Measurements from ENCODE around the gene MAPK8IP1. TPM values are rescaled to one million over a fixed set of nuclear protein-coding genes. Genes with fewer than 3 reads are reported as not detected.
A peak's percentile ranks its signal among the peaks of the same experiment; 100 is the strongest.

Gene MAPK8IP1
- total RNA-seq, 1 donor from 2014 or later: 3.7 TPM

DNA sequence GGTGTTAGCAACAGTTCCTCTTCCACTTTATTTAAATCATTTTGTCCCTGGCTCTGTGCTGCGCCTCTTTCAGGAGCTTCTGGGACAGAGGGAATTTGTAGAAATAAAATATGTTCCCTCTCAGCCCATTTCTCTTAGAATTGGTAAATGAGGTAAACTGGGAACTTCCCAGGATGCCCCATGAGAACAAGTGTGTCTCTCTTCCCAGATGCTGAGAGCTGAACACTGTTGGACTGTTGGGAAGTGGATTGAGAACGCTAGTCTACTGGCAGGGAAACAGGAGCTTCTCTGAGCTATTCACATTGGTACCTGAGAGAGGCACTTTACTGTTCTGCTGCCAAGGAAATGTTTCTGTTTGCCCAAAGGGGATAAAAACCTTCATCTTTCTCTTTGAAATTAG lies 34.2 kb upstream of the MAPK8IP1 start:
- H3K36me3 ChIP-seq: no peaks in the 10 kb centered on the region
- peaks cover 30% of the 10 kb centered on the region for H3K79me2 ChIP-seq (ENCODE audit: low read depth)
- Mint-ChIP-seq H3K27ac (no peak overlapping the region), H3K4me3 (peak overlapping the region; percentile 15), H3K27me3 (ENCODE audit: insufficient read depth, low read depth) (peaks cover 10% of the 10 kb centered on the region), H3K9me3 (no peaks in the 10 kb centered on the region), H3K4me1 (peaks cover 26% of the 10 kb centered on the region), H3K36me3 (peaks cover 2% of the 10 kb centered on the region)
- no peak overlapping the region for H3K4me2 ChIP-seq
- no peak for TF ChIP-seq EZH2 (IDR thresholded peaks at IDR 0.05)
- TF ChIP-seq, protein P1, sequence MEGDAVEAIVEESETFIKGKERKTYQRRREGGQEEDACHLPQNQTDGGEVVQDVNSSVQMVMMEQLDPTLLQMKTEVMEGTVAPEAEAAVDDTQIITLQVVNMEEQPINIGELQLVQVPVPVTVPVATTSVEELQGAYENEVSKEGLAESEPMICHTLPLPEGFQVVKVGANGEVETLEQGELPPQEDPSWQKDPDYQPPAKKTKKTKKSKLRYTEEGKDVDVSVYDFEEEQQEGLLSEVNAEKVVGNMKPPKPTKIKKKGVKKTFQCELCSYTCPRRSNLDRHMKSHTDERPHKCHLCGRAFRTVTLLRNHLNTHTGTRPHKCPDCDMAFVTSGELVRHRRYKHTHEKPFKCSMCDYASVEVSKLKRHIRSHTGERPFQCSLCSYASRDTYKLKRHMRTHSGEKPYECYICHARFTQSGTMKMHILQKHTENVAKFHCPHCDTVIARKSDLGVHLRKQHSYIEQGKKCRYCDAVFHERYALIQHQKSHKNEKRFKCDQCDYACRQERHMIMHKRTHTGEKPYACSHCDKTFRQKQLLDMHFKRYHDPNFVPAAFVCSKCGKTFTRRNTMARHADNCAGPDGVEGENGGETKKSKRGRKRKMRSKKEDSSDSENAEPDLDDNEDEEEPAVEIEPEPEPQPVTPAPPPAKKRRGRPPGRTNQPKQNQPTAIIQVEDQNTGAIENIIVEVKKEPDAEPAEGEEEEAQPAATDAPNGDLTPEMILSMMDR (IDR thresholded peaks at IDR 0.05): no peak
- no peak for TF ChIP-seq EZH2phosphoT487 (IDR thresholded peaks at IDR 0.05)
- peaks cover 7% of the 10 kb centered on the region for H3F3A ChIP-seq (ENCODE audit: low read depth)
- no peak for DNase-seq (ENCODE audit: low spot score)
- H3K27ac ChIP-seq: no peak overlapping the region
- peaks cover 8% of the 10 kb centered on the region for H3K27me3 ChIP-seq
- H4K20me1 ChIP-seq (ENCODE audit: low read depth): peaks cover 75% of the 10 kb centered on the region
- no peak overlapping the region for H2AFZ ChIP-seq (replicated peaks)
- H3K9me3 ChIP-seq (ENCODE audit: low read depth): no peaks in the 10 kb centered on the region
- H3K4me3 ChIP-seq: no peak overlapping the region
- no peak overlapping the region for H3K9ac ChIP-seq
- peaks cover 15% of the 10 kb centered on the region for H3K4me1 ChIP-seq

DNA sequence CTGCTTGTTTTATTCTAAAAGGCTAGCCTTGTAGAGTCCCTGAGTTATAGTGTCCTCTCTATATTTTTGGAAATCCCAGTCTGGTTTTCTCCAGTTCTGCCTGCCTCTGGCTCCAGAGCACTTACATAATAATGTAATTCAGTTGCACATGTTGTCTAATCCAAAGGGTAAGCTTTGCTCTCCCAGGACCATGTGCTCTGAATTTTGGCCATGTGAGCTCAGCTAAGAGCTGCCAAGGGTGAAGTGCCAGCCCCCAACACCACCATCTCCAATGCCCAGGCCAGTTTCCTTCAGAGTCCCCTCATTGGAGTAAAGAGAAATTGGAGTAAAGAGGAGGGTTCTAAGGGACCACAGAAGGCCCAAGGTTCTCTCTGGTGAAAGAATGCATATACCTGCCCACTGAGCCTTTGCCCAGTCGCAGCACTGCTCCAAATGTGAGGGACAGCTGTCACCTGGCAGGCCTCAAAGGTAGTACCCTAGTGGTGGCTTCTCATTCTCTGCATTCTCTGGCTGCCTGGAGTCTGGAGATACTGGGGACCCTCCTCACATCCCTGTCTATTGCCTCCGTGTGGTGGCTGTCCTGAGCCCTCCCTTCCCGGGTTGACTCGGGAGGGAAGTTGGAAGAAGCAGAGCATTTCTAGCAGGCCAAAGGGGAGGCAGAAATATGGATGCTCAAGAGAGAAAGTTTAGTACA lies 33.3 kb upstream of the MAPK8IP1 start:
- Histone ChIP-seq H3K79me2 (ENCODE audit: low read depth) (peaks cover 30% of the 10 kb centered on the region), H4K20me1 (ENCODE audit: low read depth) (peaks cover 75% of the 10 kb centered on the region), H3K4me2 (no peak overlapping the region), H3F3A (ENCODE audit: low read depth) (peaks cover 7% of the 10 kb centered on the region), H3K27me3 (no peaks in the 10 kb centered on the region), H2AFZ (replicated peaks) (no peak overlapping the region), H3K36me3 (no peaks in the 10 kb centered on the region), H3K27ac (no peak overlapping the region), H3K9me3 (ENCODE audit: low read depth) (no peaks in the 10 kb centered on the region), H3K9ac (peak overlapping the region; percentile 6), H3K4me3 (no peak overlapping the region), H3K4me1 (peaks cover 15% of the 10 kb centered on the region)
- Mint-ChIP-seq H3K4me1 (peaks cover 24% of the 10 kb centered on the region), H3K4me3 (no peak overlapping the region), H3K36me3 (peaks cover 5% of the 10 kb centered on the region), H3K27ac (no peak overlapping the region), H3K27me3 (ENCODE audit: insufficient read depth, low read depth) (peaks cover 4% of the 10 kb centered on the region), H3K9me3 (no peaks in the 10 kb centered on the region)
- DNase-seq (ENCODE audit: low spot score): no peak
- TF ChIP-seq EZH2 (IDR thresholded peaks at IDR 0.05) (no peak), EZH2phosphoT487 (IDR thresholded peaks at IDR 0.05) (no peak)
- TF ChIP-seq, protein P1 (IDR thresholded peaks at IDR 0.05): no peak

DNA sequence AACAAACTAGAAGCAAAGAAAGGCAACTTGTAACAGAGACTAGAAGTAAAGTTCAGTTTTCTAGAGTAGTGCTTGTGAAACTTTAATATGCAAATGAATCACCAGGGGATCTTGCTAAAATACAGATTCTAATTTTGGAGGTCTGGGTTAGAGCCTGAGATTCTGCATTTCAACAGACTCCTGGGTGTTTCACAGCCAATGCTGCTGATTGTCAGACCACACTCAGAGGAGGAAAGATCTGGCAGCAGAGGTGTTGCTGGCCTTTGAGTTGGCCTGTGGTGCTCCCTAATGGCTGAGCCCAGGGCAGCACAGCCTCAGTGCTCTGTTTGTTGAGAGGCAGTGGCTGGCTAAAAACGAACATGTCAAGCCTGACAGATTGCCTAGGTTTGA lies 32.7 kb upstream of the MAPK8IP1 start:
- H3K4me3 Mint-ChIP-seq: no peak overlapping the region
- H3K4me1 ChIP-seq: peaks cover 15% of the 10 kb centered on the region
- H3F3A ChIP-seq (ENCODE audit: low read depth): peaks cover 7% of the 10 kb centered on the region
- H3K9me3 Mint-ChIP-seq: no peaks in the 10 kb centered on the region
- no peak overlapping the region for H3K4me2 ChIP-seq
- H3K4me3 ChIP-seq: no peak overlapping the region
- no peak for DNase-seq (ENCODE audit: low spot score)
- H3K79me2 ChIP-seq (ENCODE audit: low read depth): peaks cover 30% of the 10 kb centered on the region
- H3K9me3 ChIP-seq (ENCODE audit: low read depth): no peaks in the 10 kb centered on the region
- H3K27me3 ChIP-seq: no peaks in the 10 kb centered on the region
- no peak overlapping the region for H3K27ac Mint-ChIP-seq
- H3K27me3 Mint-ChIP-seq (ENCODE audit: insufficient read depth, low read depth): peaks cover 4% of the 10 kb centered on the region
- H2AFZ ChIP-seq (replicated peaks): no peak overlapping the region
- H4K20me1 ChIP-seq (ENCODE audit: low read depth): peaks cover 73% of the 10 kb centered on the region
- no peak overlapping the region for H3K9ac ChIP-seq
- no peaks in the 10 kb centered on the region for H3K36me3 ChIP-seq
- peaks cover 5% of the 10 kb centered on the region for H3K36me3 Mint-ChIP-seq
- H3K4me1 Mint-ChIP-seq: peaks cover 24% of the 10 kb centered on the region
- no peak overlapping the region for H3K27ac ChIP-seq
- TF ChIP-seq EZH2phosphoT487 (IDR thresholded peaks at IDR 0.05): no peak
- TF ChIP-seq, protein P1 (IDR thresholded peaks at IDR 0.05): no peak
- TF ChIP-seq EZH2 (IDR thresholded peaks at IDR 0.05): no peak

All from neural progenitor cell (in vitro differentiated cells).